Measurements from ENCODE around the gene VPS37C. TPM values are rescaled to one million over a fixed set of nuclear protein-coding genes. Genes with fewer than 3 reads are reported as not detected.

VPS37C gene
- total RNA-seq, 1 donor from 2014 or later = 27.8 TPM

DNA sequence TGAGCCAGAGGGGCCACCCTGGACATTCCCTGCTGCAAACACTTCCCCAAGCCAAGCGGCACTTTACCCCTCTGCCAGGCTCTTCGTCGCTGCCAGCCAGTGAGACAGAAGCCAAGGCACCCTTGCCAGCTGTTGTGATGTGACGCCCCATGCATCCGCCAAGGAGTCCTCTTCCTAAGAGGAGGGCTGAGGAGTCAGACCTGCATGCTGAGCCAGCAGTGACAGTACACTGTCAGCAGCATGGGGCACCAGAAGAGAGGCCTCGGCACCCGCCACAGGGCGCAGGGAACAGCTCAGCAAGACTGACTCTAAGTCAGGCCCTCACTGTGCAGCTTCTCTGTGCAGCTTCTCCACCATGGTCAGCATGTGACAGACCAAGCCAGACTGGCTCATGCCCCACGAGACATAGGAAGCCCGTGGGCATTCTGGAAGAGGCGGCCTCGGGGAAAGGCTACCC, 26.4 kb downstream of the VPS37C start:
- DNase-seq (ENCODE audit: extremely low read depth, low read depth, low spot score) = no peak

DNA sequence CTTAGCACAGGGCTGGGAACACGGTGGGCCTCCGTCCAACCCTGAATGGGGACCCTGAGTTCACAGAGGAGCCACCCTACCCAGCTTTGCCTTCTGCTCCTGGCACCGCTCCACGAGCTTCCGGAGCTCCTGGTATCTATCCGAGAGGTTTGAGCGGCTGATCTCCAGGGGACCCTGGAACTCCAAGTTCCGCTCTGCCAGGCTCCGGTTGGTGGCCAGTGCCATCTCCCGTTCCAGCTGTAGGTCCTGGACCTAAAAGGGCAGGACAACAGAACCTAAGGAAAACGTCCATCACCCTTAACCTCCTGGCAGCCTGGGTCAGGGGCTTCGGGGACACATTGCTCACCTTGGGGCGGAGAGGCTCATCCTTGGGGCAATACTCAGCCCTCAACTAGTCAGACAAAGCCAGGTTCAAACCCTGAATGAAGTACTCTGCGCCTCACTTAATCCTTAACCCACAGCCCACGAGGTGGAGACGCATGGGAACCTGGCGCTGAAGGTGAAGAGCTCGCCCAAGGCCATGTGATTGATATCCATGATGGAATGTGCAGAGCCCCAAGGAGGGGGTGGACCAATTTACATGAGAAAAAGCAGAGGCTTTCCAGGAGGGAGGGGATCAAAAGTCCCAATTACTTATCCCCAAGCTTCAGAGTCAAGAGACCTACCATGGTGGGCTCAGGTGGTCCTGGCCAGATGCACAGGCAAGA, 27.1 kb downstream of the VPS37C start:
- no peak for DNase-seq (ENCODE audit: extremely low read depth, low read depth, low spot score)

DNA sequence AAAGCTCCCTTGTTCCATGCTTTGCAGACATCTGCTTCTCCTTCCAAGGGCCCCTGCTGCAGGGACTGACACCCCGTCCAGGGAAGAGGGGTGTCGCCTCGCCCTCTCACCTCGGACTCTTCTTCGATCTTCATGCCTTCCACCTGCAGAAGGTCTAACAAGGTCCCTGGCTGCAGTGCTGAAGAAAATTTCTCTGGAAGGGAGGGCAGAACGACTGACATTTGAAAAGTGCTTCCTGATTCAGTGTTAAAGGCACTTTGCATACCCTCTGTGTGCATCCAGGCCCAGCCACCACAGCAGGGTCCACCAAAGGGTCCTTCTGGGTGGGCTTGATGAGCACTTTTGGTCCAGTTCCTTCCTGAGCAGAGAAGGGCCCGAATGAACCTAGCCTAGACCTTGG, 28.1 kb downstream of the VPS37C start:
- DNase-seq (ENCODE audit: extremely low read depth, low read depth, low spot score) = no peak

DNA sequence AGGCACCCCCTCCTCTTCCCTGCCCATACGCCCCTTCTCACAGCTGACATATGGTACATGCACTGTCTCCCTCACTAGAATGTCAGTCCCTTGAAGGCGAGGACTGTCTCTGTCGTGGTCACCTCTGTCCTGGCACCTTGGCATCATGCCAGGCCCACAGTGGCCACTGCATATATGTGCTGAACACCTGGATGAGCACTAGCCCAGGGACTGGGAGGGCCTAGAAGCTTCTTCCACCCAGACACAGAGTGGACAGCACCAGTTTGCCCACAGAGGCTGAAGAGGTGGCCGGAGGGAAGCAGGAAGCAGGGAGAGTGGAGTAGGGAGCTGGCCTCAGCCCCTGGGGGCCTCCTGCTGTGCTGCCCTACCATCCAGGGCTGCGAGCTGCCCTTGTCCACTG, 28.6 kb downstream of the VPS37C start:
- no peak for DNase-seq (ENCODE audit: extremely low read depth, low read depth, low spot score)

DNA sequence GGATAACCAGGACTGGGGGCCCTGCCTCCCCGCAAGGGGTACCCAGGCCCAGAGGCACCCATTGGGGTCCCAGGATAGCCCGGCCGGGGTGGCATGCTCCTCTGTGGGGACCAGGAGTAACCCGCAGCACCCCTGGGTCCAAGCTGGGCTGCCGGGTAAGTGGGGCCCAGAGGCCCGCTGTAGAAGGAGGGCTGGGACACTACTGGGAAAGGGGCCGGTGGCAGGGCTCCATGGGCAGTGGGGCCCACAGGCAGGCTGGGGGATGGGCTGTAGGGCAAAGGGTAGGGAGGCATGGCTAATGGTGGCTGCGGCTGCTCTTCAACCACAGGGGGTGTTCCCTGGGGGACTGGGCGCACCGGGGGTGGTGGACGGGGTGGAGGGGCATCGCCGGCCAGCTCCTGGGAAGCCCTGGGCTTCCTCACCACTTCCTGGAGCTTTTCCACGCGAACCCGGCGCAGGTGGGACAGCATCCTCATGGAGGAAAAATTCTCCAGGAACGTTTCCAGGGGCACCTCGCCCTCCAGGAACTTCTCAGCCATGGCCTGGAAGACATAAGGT, 29.1 kb downstream of the VPS37C start:
- no peak for DNase-seq (ENCODE audit: extremely low read depth, low read depth, low spot score)

DNA sequence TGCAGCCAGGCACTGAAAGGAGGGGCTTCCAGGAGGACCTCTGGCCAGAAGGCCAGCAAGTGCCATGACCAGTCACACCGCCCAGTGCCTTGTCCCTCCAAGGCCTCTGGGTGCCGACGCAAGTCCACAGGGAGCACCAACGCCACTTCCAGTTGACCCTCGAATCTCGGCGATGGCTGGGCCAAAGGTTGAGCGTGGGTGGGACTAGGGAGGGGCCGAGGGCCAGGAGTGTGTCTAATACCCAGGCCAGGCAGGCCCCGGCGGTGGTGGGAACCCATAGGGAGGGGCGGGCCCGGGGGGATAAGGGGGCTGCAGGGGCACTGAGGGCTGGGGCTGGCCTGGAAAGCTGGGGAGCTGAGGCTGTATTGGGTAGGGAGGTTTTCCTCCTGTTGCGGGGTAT, 29.6 kb downstream of the VPS37C start:
- no peak for DNase-seq (ENCODE audit: extremely low read depth, low read depth, low spot score)

DNA sequence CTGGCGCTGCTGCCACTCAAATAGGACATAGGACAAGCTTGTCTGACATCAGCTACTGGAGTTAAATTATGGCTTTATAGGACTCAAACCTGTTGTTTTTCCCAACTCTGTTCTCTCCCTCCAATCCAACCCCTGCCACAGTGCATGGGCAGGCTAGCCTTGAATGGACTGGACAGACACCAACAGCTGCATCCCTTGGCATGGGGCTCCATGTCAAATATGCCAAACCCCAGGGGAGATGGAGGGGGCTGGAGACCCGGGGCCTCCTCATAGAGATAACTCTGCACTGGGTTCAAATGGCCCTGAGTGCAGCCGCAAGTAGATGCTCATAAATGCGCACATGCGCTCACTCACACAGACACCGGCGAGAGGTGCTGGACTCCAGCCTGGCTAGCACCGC, 30.0 kb downstream of the VPS37C start:
- no peak for DNase-seq (ENCODE audit: extremely low read depth, low read depth, low spot score)

DNA sequence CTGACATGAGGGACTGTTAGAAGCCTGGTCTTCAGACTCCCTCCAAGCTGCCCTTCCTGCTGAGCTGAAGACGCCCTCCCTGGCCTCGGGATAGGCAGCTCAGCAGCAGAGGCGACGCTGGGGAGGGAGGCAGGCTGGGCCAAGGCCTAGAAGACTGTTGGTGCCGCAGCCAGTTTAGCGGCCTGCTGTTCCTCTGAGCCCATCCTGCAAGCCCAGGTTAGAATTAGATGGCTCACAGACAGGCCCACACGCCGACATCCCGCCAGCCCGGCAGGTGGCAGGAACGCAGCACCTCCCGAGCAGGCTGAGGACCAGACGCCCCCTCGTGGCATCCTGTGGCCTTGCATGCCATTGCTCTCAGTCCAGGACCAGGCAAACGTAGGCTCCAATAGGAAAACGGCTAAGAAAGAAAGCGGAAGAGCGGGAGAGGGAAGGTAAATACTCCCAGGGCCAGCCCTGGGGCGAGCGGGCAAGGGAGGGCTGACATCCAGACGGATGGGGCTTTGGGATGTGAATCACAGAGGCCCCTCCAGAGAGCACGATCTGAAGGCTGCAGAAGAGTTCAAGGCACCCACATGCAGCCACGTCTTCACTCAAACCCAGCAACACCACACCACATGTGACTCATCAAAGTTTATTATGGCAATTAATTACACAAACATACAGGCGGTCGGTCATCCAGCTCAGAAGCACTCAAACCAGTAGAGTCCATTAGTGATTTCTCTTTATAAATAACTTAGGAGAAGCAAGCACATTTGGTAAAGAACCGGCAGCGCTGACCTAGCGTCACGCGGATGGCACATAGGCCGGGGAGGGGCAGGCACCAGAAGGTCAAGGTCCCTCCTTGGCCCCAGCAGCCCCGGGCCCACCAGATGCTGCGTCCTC, 31.3 kb downstream of the VPS37C start:
- DNase-seq (ENCODE audit: extremely low read depth, low read depth, low spot score) = peak; percentile 71

DNA sequence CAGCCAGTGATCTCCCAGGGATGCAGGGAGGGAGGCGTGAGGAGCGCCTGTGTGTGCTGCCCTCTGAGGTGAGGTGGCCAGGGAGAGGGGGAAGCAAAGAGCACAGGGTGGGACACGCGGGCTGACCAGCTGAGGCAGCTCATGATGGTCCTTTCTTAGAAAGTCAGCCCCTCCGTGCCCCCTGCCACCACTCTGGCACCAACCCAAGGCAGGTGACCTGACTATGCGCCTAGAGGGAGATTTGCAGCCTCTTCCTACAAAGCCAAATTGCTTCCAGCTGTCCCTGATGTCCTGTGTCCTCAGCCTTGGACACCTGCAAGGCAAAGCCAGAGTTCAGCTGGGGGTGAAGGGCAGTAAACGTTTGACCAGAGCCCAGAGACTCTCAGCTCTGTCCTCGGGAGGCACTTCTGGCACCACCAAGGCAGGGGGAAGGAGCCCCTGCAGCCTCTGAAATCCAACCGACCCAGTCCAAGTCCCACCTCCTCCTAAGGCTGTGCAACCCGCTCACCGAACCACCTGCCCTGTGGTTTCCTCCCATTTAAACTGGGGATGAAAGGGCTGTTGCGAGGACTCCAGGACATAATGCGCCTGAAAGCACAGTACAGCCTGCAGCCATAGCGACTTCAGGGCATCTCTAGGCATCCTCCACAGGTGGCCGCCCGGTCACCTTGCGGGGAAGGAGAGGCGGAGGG, 32.1 kb downstream of the VPS37C start:
- DNase-seq (ENCODE audit: extremely low read depth, low read depth, low spot score) = no peak

DNA sequence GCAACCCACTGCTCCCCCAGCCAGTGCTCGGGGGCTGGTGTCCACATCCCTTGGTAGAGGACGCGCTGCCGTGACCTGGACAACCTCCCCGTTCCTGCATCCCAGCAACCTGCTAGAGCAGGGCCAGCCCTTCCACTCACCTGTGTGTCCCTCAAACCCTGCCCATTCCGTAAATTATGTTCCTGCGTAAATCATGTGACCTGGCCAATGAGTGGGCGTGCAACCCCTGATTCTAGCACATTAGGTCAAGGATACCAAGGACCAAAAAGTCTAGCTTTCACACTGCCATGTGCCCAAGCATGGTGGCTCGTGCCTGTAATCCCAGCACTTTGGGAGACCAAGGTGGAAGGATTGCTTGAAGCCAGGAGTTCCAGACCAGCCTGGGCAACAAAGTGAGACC, 33.2 kb downstream of the VPS37C start:
- DNase-seq (ENCODE audit: extremely low read depth, low read depth, low spot score) = no peak

DNA sequence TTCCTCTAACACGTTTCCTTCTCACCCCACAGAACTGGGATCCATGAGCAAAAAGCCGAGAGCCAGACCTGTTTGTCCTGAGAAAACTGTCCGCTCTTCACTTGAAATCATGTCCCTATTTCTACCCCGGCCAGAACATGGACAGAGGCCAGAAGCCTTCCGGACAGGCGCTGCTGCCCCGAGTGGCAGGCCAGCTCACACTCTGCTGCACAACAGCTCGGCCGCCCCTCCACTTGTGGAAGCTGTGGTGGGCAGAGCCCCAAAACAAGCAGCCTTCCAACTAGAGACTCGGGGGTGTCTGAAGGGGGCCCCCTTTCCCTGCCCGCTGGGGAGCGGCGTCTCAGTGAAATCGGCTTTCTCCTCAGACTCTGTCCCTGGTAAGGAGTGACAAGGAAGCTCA, 35.0 kb downstream of the VPS37C start:
- no peak for DNase-seq (ENCODE audit: extremely low read depth, low read depth, low spot score)

DNA sequence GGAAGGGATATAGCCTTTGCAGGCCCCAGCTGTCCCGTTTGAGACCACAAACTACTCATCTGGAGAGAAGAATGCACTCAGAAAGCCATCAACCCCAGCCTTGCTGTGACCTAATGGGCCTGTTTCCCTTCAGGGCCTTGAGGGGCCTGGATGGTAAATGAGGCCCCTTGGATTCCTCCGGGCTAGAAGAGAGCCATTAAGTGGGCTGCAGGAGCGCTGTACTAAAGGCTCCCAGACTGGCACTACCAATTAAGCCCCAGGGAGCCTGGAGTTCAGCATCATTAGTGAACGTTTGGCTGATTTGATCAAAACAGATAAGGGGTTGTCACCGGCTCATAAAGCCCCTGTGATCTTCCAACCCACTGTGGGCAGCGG, 35.9 kb downstream of the VPS37C start:
- DNase-seq (ENCODE audit: extremely low read depth, low read depth, low spot score) = no peak

DNA sequence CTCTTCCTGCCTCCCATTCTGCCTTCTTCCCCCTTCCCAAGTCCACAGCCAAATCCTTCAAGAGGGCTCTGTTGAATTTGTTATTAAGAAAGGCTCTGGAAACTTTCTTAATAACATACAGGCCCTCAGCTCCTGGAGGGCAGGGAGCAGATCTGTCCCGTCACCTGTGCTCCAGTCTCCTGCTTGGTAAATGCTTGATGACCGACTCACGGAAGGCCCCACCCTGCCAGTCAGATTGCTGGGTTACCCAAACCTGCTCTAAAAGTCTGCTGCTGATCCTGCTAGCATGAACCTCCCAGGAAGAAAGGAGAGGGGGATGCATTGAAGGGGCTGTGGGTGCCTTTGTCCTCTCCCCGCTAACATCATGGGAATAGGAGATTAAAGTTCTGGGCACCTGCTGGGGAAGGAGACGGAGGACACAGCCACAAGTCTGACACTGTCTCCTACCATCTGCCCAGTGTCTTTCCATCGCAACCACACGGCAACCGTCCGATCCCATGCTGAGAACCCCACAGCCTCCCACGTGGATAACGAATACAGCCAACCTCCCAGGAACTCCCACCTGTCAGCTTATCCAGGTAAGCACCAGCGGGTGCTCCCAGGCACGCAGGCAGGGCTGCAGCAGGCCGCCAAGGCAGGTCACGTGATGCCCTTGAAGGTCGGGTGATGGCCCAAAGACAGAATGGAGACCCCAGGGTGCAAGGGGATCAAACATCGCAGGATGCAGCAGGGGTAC, 36.5 kb downstream of the VPS37C start:
- DNase-seq (ENCODE audit: extremely low read depth, low read depth, low spot score) = no peak

DNA sequence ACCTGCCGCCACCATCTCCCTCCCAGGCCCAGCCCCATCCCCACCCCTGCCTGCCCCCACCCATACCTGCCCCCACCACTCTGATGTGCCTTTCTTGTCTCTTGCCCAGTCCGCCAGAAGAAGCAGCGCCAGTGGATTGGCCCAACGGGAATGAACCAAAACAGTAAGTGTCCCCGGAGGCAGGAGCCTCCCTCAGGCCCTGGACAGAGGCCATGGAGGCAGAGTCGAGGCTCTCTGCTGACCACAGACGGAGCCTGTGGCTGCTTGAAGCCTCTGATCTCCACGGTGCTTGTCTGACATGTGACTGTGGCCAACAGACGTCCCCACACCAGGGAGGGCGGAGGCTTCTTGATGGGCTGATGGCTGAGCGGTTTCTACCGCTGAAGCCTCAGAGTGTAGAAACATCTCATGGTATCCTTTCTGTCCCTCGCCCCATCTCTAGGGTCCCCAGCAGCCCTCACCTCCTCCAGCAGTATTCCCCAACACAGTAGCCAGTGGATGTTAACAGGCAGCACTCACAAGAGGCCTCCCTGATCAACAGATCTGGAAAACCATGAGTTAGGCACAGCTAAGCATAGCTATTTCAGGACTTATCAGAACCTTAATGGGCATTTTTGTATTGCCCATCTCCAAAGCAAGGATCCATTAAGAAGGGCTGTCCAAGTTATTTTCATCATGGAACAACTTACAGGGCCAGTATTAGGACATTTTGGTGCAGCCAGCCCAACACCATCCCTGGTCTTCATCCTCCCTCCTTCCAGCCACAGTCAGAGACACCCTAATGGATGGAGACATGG, 37.3 kb downstream of the VPS37C start:
- no peak for DNase-seq (ENCODE audit: extremely low read depth, low read depth, low spot score)

DNA sequence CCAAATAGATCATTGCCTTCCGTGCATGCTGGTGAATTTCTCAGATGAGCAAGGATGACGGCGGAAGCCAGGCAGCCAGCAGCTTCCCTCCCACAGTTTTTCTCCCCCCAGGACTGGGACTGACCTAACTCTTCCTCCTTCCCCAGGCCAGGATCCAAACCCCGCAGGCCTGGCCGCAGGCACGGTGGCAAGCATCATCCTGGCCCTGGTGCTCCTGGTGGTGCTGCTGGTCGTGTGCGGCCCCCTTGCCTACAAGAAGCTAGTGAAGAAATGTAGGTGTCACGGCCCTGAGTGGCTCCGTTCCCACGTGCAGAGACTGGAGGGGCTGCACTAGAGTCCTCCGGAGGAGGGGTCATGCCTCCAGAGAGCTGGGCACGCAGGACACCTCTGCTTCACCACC, 38.5 kb downstream of the VPS37C start:
- no peak for DNase-seq (ENCODE audit: extremely low read depth, low read depth, low spot score)

DNA sequence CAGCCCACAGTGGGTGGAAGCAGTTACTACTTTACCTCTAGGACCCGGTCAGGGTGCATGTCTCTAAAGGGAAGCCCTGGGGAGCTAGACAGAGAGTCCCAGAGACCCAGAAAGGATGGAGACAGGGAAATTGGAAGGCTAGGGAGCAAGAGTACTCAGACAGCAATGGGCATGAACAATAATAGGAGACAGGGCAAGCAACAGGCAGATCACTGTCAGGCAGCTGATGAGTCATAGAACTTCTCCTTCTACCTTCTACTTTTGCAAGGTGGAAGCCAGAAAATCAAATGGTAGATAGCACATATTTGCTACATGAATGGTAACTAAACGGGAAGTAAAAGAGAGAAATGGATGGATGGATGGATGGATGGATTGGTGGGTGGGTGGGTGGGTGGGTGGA, 39.3 kb downstream of the VPS37C start:
- no peak for DNase-seq (ENCODE audit: extremely low read depth, low read depth, low spot score)

DNA sequence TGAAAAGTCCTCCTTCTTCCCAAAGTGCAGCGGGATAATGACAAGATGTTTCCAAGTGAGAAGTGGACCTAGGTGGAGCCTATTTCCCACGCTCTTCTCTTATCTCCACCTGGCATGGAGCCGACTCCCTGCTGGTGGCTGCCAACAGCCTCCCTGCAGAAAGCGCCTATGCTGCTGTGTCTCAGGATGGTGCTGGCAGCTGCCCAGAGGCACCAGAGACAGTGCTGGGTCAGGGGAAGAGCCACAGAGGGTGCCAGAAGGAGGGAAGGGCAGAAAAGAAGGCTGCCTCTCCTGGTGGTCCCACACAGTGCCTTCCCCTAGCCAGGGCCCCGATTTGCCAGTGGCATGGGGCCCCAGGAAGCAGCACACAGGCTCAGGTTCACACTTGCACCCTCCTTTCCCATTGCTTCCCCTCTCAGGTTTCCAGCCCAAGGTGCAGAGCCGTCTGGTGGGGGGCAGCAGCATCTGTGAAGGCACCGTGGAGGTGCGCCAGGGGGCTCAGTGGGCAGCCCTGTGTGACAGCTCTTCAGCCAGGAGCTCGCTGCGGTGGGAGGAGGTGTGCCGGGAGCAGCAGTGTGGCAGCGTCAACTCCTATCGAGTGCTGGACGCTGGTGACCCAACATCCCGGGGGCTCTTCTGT, 39.9 kb downstream of the VPS37C start:
- DNase-seq (ENCODE audit: extremely low read depth, low read depth, low spot score) = no peak

DNA sequence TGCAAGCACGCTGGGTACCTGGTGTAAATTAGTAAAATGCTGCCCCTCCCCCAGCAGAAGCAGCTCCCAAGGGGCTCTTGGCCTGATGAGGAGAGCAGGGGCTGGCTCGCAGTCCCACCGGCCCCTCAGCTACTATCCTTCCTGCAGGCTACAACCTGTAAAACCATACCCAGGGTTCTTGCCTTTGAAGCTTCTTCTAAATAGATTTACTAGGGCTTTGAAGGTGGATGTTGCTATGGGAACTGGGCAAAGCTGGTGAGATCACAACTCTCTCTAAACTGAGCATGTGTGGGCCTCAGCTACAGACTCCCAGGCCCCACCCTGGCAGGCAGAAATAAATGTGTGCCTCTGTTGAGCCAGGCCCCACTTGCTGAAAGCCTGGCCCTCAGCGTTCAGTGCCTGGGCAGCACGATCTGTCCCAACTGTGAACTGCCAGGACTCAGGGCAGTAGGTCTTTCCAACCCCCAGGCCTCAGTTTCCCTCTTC, 40.5 kb downstream of the VPS37C start:
- no peak for DNase-seq (ENCODE audit: extremely low read depth, low read depth, low spot score)

DNA sequence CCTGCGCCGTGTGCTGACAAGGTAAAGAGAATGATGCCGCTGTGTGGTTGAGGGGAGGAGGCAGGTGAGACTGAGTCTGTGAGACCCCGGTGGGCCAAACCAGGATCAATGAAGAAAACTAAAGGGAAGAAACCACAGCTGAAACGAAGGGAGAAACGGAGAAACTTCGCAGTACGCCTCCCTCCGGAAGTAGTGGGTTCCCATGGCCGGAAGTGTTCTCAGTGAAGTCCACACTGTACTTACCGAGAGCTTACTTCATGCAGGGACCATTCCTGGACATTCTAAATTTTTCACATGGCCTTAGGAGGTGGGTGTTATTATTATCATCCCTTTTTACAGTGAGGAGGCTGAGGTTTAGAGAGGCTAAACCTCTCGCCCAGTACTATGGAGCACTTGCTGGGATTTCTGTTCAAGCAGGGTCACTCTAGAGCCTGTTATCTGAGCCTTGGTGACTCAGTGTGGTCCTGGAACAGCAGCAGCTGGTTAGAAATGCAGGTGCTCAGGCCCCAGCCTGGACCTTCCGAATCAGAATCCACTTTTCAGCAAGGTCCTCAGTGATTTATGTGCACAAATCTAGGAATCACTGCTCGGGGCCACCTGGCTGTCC, 41.0 kb downstream of the VPS37C start:
- DNase-seq (ENCODE audit: extremely low read depth, low read depth, low spot score) = no peak
